WTC11 (cell line): ENCODE results near the gene HLA-A. TPM values are rescaled to one million over a fixed set of nuclear protein-coding genes. Genes with fewer than 3 reads are reported as not detected.

Experiments
- ATAC-seq: fragments of 200-7000 bp; cut with Tn5 transposase; 2 replicates; pipeline ENCODE4 v1.10.0; 2021; ENCODE audit warnings: mild to moderate bottlenecking, moderate library complexity
- CTCF ChIA-PET: fragments of 300-600 bp; sonication (Branson Sonifier 250); formaldehyde crosslinking; loops from one replicate; lab custom pipeline; 2021; ENCODE audit warnings: antibody characterized with exemption; lab: Charles Lee
- POLR2A ChIA-PET: fragments of 350-600 bp; sonication (Branson Sonifier 250); formaldehyde crosslinking; loops from one replicate; lab custom pipeline; 2021; ENCODE audit warnings: antibody characterized with exemption; lab: Charles Lee
- DNase-seq: peaks from one replicate; pipeline ENCODE4 v3.0.0; 2021; ENCODE audit warnings: low spot score
- H3K27ac Mint-ChIP-seq: 2 replicates; pipeline ENCODE4 v1.8.0; 2021; ENCODE audit warnings: mixed read lengths
- H3K27me3 Mint-ChIP-seq: 2 replicates; pipeline ENCODE4 v1.8.0; 2021; ENCODE audit warnings: low read depth, mild to moderate bottlenecking, moderate library complexity, mixed read lengths
- H3K36me3 Mint-ChIP-seq: 2 replicates; pipeline ENCODE4 v1.8.0; 2021; ENCODE audit warnings: mixed read lengths
- H3K4me1 Mint-ChIP-seq: 2 replicates; pipeline ENCODE4 v1.8.0; 2022; ENCODE audit warnings: mixed read lengths
- H3K4me3 Mint-ChIP-seq: 2 replicates; pipeline ENCODE4 v1.8.0; 2021; ENCODE audit warnings: mild to moderate bottlenecking, moderate library complexity, mixed read lengths
- H3K9me3 Mint-ChIP-seq: 2 replicates; pipeline ENCODE4 v1.8.0; 2021; ENCODE audit warnings: mixed read lengths
- AR ChIP-seq: fragments of 250-450 bp; sonication (Bioruptor Pico); IDR thresholded peaks from 2 replicates; pipeline ENCODE4 v1.9.0; 2021; ENCODE audit warnings: mild to moderate bottlenecking
- ESRRA ChIP-seq: sonication (generic); formaldehyde crosslinking; IDR thresholded peaks from 2 replicates; pipeline ENCODE4 v1.8.1; 2022; ENCODE audit warnings: mild to moderate bottlenecking, missing genetic modification reagents, borderline replicate concordance
- FOXP1 ChIP-seq: sonication (generic); formaldehyde crosslinking; IDR thresholded peaks from 2 replicates; pipeline ENCODE4 v1.8.0; 2022; ENCODE audit warnings: missing genetic modification reagents, mild to moderate bottlenecking, moderate library complexity, borderline replicate concordance
- HMGA2 ChIP-seq: fragments of 250-450 bp; sonication (Bioruptor Pico); IDR thresholded peaks from 2 replicates; pipeline ENCODE4 v1.4.0; 2021; ENCODE audit warnings: mild to moderate bottlenecking, moderate library complexity
- KAT7 ChIP-seq: sonication (generic); formaldehyde crosslinking; IDR thresholded peaks from 2 replicates; pipeline ENCODE4 v1.8.1; 2023; ENCODE audit warnings: missing genetic modification reagents, mild to moderate bottlenecking, borderline replicate concordance
- MXD4 ChIP-seq: fragments of 250-450 bp; sonication (Bioruptor Pico); IDR thresholded peaks from 2 replicates; pipeline ENCODE4 v1.8.0; 2021; ENCODE audit warnings: mild to moderate bottlenecking, moderate library complexity, borderline replicate concordance
- NFATC4 ChIP-seq: fragments of 250-450 bp; sonication (Bioruptor Pico); IDR thresholded peaks from 2 replicates; pipeline ENCODE4 v1.9.0; 2021; ENCODE audit warnings: mild to moderate bottlenecking
- NFE2L1 ChIP-seq: sonication (generic); formaldehyde crosslinking; IDR thresholded peaks from 2 replicates; pipeline ENCODE4 v1.8.1; 2023; ENCODE audit warnings: missing genetic modification reagents
- NFYB ChIP-seq: sonication (generic); formaldehyde crosslinking; conservative IDR thresholded peaks from 2 replicates; pipeline ENCODE4 v1.8.0; 2022; ENCODE audit warnings: low read depth, missing genetic modification reagents
- NR3C1 ChIP-seq: sonication (generic); formaldehyde crosslinking; conservative IDR thresholded peaks from 2 replicates; pipeline ENCODE4 v1.8.1; 2023; ENCODE audit warnings: low read depth, mild to moderate bottlenecking, missing genetic modification reagents
- PRRX2 ChIP-seq: fragments of 250-450 bp; sonication (Bioruptor Pico); IDR thresholded peaks from 2 replicates; pipeline ENCODE4 v1.8.0; 2021; ENCODE audit warnings: mild to moderate bottlenecking
- SOX15 ChIP-seq: fragments of 250-450 bp; sonication (Bioruptor Pico); IDR thresholded peaks from 2 replicates; pipeline ENCODE4 v1.9.0; 2021; ENCODE audit warnings: mild to moderate bottlenecking
- USF2 ChIP-seq: sonication (generic); formaldehyde crosslinking; IDR thresholded peaks from 2 replicates; pipeline ENCODE4 v1.8.1; 2023; ENCODE audit warnings: mild to moderate bottlenecking, missing genetic modification reagents, moderate library complexity
- ZNF232 ChIP-seq: sonication (generic); formaldehyde crosslinking; IDR thresholded peaks from 2 replicates; pipeline ENCODE4 v1.8.0; 2022; ENCODE audit warnings: mild to moderate bottlenecking, missing genetic modification reagents
- ZNF423 ChIP-seq: fragments of 250-450 bp; sonication (Bioruptor Pico); IDR thresholded peaks from 2 replicates; pipeline ENCODE4 v2.1.2; 2022; ENCODE audit warnings: mild to moderate bottlenecking, moderate library complexity
- ZNF671 ChIP-seq: fragments of 250-450 bp; sonication (Bioruptor Pico); IDR thresholded peaks from 2 replicates; pipeline ENCODE4 v1.8.0; 2021; ENCODE audit warnings: mild to moderate bottlenecking
- ZSCAN18 ChIP-seq: fragments of 250-450 bp; sonication (Bioruptor Pico); IDR thresholded peaks from 2 replicates; pipeline ENCODE4 v2.1.2; 2022; ENCODE audit warnings: mild to moderate bottlenecking, moderate library complexity
- total RNA-seq: library from RNA; stranded (reverse); gene quantifications from 3 replicates; pipeline ENCODE4 v1.2.3, GENCODE V29; 2021
- TF ChIP-seq, protein P1 (sequence below): fragments of 250-450 bp; sonication (Bioruptor Pico); conservative IDR thresholded peaks from 2 replicates; pipeline ENCODE4 v1.9.0; 2021; ENCODE audit warnings: mild to moderate bottlenecking
- TF ChIP-seq, protein P2 (sequence below): fragments of 250-450 bp; sonication (Bioruptor Pico); IDR thresholded peaks from 2 replicates; pipeline ENCODE4 v1.9.0; 2021; ENCODE audit warnings: mild to moderate bottlenecking
- TF ChIP-seq, protein P3 (sequence below): sonication (generic); formaldehyde crosslinking; IDR thresholded peaks from 2 replicates; pipeline ENCODE4 v1.8.1; 2022; ENCODE audit warnings: low read depth, missing genetic modification reagents, borderline replicate concordance
- TF ChIP-seq, protein P4 (sequence below): sonication (generic); formaldehyde crosslinking; conservative IDR thresholded peaks from 2 replicates; pipeline ENCODE4 v1.8.1; 2022; ENCODE audit warnings: mild to moderate bottlenecking, missing genetic modification reagents
- TF ChIP-seq, protein P5 (sequence below): sonication (generic); formaldehyde crosslinking; IDR thresholded peaks from 2 replicates; pipeline ENCODE4 v1.8.0; 2022; ENCODE audit warnings: mild to moderate bottlenecking, missing genetic modification reagents
- TF ChIP-seq, protein P6 (sequence below): sonication (generic); formaldehyde crosslinking; IDR thresholded peaks from 2 replicates; pipeline ENCODE4 v1.8.0; 2022; ENCODE audit warnings: mild to moderate bottlenecking, missing genetic modification reagents

Gene HLA-A
- total RNA-seq, 1 experiment from 2014 or later = 93.2 TPM

- no peak for TF ChIP-seq ZNF423 (CRISPR knock-in tag)
- TF ChIP-seq, protein P1, sequence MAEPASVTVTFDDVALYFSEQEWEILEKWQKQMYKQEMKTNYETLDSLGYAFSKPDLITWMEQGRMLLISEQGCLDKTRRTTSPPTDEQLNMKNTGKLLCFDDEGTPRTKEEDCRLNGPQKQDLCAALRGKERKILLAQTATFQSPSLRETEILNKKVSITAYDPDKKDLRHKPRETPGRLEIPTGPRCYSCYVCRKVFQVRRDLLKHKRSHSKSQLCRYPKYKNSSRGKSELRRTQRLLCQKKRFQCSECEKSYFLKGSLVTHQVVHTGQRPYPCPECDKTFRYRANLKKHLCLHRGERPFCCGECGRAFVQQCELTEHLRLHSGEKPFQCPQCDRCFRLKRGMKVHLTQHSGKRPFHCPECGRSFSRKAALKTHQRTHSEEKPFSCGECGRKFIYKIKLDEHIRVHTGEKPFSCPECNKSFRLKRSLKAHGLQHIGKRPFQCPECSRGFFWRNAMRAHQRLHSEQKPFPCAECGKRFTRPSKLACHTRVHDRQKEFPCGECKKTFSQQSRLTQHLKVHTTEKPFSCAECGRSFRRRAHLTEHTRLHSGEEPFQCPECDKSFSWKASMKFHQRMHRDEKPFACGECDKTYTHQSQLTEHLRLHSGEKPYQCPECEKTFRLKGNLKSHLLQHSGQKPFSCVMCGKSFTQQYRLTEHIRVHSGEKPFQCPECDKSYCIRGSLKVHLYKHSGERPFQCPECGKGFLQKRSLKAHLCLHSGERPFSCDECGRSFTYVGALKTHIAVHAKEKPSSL (CRISPR knock-in tag) = no peak
- no peak for TF ChIP-seq NFATC4 (CRISPR knock-in tag)
- TF ChIP-seq KAT7 (CRISPR knock-in tag) = no peak
- no peak for TF ChIP-seq PRRX2 (CRISPR knock-in tag)
- no peak for TF ChIP-seq NR3C1 (CRISPR knock-in tag)
- TF ChIP-seq HMGA2 (CRISPR knock-in tag) = no peak
- TF ChIP-seq, protein P2, sequence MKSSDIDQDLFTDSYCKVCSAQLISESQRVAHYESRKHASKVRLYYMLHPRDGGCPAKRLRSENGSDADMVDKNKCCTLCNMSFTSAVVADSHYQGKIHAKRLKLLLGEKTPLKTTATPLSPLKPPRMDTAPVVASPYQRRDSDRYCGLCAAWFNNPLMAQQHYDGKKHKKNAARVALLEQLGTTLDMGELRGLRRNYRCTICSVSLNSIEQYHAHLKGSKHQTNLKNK (CRISPR knock-in tag) = no peak
- no peak for TF ChIP-seq USF2
- TF ChIP-seq, protein P3, sequence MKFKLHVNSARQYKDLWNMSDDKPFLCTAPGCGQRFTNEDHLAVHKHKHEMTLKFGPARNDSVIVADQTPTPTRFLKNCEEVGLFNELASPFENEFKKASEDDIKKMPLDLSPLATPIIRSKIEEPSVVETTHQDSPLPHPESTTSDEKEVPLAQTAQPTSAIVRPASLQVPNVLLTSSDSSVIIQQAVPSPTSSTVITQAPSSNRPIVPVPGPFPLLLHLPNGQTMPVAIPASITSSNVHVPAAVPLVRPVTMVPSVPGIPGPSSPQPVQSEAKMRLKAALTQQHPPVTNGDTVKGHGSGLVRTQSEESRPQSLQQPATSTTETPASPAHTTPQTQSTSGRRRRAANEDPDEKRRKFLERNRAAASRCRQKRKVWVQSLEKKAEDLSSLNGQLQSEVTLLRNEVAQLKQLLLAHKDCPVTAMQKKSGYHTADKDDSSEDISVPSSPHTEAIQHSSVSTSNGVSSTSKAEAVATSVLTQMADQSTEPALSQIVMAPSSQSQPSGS = no peak
Observed at GRCh38 chr6:29892696-29893095, 49.6 kb upstream of the HLA-A start (continued).

GRCh38 chr6:29899281-29899680, 43.1 kb upstream of the HLA-A start:
- Mint-ChIP-seq H3K27ac (no peak overlapping the region), H3K36me3 (peaks cover 25% of the 10 kb centered on the region), H3K4me3 (no peak overlapping the region), H3K9me3 (peaks cover 33% of the 10 kb centered on the region), H3K4me1 (no peaks in the 10 kb centered on the region), H3K27me3 (peaks cover 50% of the 10 kb centered on the region)
- DNase-seq (no peak), ATAC-seq (no peak)
- POLR2A ChIA-PET = no interaction called here
- CTCF ChIA-PET = interaction anchor here (1.0 kb wide), 2 partner anchors 51 to 203 kb away, joined by 3 read pairs; no protein-coding TSS in a partner anchor
- TF ChIP-seq ZSCAN18 (no peak), FOXP1 (no peak), MXD4 (CRISPR knock-in tag) (no peak), ZNF232 (CRISPR knock-in tag) (no peak), KAT7 (CRISPR knock-in tag) (no peak), NFYB (CRISPR knock-in tag) (no peak), SOX15 (no peak), AR (CRISPR knock-in tag) (no peak), ESRRA (CRISPR knock-in tag) (no peak), NFE2L1 (CRISPR knock-in tag) (no peak), ZNF671 (CRISPR knock-in tag) (no peak)
- TF ChIP-seq, protein P3 = no peak
- TF ChIP-seq, protein P4, sequence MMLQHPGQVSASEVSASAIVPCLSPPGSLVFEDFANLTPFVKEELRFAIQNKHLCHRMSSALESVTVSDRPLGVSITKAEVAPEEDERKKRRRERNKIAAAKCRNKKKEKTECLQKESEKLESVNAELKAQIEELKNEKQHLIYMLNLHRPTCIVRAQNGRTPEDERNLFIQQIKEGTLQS (CRISPR knock-in tag) = no peak
- TF ChIP-seq, protein P5, sequence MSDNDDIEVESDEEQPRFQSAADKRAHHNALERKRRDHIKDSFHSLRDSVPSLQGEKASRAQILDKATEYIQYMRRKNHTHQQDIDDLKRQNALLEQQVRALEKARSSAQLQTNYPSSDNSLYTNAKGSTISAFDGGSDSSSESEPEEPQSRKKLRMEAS (CRISPR knock-in tag) = no peak
- TF ChIP-seq, protein P6, sequence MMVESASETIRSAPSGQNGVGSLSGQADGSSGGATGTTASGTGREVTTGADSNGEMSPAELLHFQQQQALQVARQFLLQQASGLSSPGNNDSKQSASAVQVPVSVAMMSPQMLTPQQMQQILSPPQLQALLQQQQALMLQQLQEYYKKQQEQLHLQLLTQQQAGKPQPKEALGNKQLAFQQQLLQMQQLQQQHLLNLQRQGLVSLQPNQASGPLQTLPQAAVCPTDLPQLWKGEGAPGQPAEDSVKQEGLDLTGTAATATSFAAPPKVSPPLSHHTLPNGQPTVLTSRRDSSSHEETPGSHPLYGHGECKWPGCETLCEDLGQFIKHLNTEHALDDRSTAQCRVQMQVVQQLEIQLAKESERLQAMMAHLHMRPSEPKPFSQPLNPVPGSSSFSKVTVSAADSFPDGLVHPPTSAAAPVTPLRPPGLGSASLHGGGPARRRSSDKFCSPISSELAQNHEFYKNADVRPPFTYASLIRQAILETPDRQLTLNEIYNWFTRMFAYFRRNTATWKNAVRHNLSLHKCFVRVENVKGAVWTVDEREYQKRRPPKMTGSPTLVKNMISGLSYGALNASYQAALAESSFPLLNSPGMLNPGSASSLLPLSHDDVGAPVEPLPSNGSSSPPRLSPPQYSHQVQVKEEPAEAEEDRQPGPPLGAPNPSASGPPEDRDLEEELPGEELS = no peak
